H1 (cell line): ENCODE measurements around the gene MCM6. TPM values are rescaled to one million over a fixed set of nuclear protein-coding genes. Genes with fewer than 3 reads are reported as not detected.

Source experiments
- CREB1 ChIP-seq: IDR thresholded peaks from 2 replicates; pipeline ENCODE4 v1.6.1; 2012; ENCODE audit warnings: inconsistent platforms
- SIN3A ChIP-seq, 2 experiments: IDR thresholded peaks in 1 of 2; conservative IDR thresholded peaks in 1 of 2; 2 replicates each; pipeline ENCODE4 v1.6.1; 2011 to 2012; ENCODE audit warnings: low read length in 2 of 2, improper control_type of control experiment in 1 of 2, low read depth in 1 of 2, mild to moderate bottlenecking in 1 of 2
- polyA plus RNA-seq, 7 experiments: library from polyadenylated mRNA; depleted of rRNA in 3 of 7; stranded (reverse) in 5 of 7; unstranded in 2 of 7; fragments of >200 nt in 5 of 7; fragments of 200-250 nt in 2 of 7; gene quantifications; 1 replicate in 5 of 7; 2 replicates in 1 of 7; 4 replicates in 1 of 7; pipeline versions ENCODE4 v1.2.1 to v1.2.3, GENCODE V29; 2011 to 2013; ENCODE audit warnings: missing spikeins in 2 of 7, mixed read lengths in 2 of 7
- total RNA-seq: library from RNA; stranded (reverse); fragmentation: NEBNext Ultra II Directional; extraction: Animal tissue kit (Norgen Biotek cat#: 25700); gene quantifications from 2 replicates; pipeline ENCODE4 v1.2.1, GENCODE V29; 2021

Gene MCM6
- total and polyA plus RNA-seq, 2 of the 8 experiments (the other 6 are each of a cell fraction or from before 2014, with no cell fraction given), result 60.2 to 134 TPM

- TF ChIP-seq CREB1 (no peak), SIN3A (conservative IDR thresholded peaks at IDR 0.05 in 1 of 2, IDR thresholded peaks at IDR 0.05 in 1 of 2; ENCODE audit: low read depth in 1 of 2, low read length in 2 of 2) (no peak)
These were observed 27.2 kb downstream of the MCM6 start (continued) for GRCh38 chr2:135849087-135849486.
